Stimulated activated CD4-positive, alpha-beta T cell treated with anti-CD3 and anti-CD28 coated beads, Interleukin-1b, Interleukin-23, amount 100 ng/mL, for 24 hours (primary cell): ENCODE data around the gene ITSN2.

ENCODE experiments used
- DNase-seq, 4 experiments: peaks; one replicate each; pipeline ENCODE4 v3.0.0-alpha.2; 2020; ENCODE audit warnings: low read depth in 4 of 4, low spot score in 1 of 4

Gene ITSN2

DNA sequence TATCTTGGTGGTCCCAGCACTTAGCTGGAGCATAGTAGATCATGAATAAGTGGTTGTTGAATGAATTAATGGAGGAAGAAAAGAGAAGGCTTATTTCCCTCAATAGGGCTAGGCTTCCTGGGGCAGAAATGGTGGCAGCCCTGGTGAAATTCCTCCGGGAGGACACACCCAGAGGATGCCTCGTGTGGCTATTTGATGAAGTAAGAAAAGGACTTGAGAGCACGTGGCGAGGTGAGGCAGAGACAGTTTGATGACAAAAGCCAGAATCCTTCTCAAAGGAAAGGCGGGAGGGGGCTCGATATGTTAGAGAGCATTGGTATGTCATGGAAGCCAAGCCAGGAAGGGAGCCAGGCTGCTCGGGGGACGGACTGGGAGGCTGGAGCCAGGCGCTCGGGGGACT is 170.8 kb downstream of the ITSN2 start:
- no peak for DNase-seq

GRCh38 chr2:24183366-24184069 is 176.8 kb downstream of the ITSN2 start:
- DNase-seq = no peak

DNA sequence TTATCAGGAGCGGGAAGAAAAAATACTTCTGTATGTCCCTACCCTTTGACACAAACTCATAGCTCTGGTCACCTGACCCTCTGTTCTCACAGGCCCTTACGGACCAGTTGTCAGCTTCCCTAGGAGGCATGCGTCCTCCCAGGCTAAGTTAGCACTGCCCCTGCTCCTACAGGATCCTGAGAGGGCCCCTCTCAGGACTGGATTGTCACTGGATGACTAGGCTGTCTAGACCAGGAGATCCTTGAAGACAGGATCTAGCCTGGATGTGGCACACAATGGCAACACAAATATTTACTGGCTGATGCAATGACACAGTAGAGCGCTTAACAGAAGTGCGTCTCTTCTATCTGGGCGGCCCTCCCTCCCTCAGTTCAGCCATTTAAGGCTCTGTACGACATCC is 177.8 kb downstream of the ITSN2 start:
- DNase-seq = no peak

- no peak for DNase-seq
These were observed 178.5 kb downstream of the ITSN2 start for GRCh38 chr2:24181849-24182248.

GRCh38 chr2:24179683-24180082 is 180.7 kb downstream of the ITSN2 start:
- no peak for DNase-seq

DNA sequence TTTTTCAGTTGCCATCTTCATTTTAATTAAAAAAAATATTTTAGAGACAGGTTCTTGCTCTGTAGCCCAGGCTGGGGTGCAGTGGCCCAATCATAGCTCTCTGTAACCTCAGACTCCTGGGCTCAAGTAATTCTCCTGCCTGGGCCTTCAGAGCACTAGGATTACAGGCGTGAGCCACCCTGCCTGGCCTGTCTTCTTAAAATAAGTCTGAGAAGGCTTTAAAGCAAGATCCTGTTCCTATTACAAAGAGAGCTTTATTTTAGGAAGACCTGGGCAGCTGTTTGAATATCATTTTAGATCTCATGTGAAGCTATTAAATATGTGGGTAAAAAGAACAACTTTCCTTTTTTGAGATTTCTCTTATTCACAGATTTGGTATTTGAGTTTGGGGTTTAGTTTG is 184.0 kb downstream of the ITSN2 start:
- DNase-seq = no peak

DNA sequence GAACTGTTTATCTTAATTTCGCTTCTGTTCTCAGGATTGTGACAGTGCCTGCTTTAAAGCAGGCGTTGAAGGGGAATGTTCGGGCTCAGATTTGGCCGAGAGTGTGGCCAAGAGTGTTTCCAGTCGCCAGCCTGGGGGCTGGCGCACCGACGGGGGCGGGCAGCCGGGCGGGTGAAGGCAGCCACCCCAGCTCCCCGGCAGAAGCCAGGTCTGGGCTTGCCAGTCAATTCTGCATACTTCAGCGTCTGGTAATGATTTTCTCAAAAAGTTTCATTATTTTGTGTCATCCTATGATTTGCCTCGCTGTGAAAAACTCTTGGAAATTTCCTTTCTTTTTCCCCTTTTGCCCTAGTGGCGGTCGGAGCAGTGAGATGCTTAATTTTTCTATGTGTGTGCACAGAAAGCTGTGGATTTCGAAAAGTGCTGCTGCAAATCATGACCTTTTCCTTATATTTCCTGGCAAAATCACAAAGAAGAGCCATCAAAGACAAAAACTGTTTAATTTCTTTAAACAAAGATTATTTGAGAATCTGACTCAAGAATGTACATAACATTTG is 184.6 kb downstream of the ITSN2 start:
- no peak for DNase-seq

GRCh38 chr2:24174851-24175277 is 185.5 kb downstream of the ITSN2 start, which contains the start of gene FAM228A:
FAM228A (plus strand) TSS chr2:24175053; CDS start chr2:24175481, 428 bp downstream.
- no peak for DNase-seq

DNA sequence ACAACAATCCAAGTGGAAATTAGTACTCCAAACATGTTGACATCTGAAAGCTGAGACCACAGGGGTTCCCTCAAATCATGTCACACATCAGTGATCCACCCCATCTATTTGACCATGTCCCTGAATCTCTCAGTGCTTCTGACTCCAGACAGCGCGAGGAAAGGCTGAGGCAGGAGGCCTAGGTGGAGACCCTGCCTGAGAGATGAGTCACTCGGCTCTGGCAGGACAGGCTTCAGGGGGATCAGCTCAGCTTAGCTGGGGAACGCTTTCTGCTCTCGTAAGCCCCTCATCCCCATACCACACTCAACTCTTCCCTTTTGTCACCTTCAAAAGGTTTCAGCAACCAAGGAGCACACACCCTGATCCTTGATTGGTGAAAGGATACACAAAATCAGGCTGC is 191.3 kb downstream of the ITSN2 start:
- no peak for DNase-seq

- DNase-seq = peak; percentile 2 to 24 (median 8)
These were observed 195.8 kb downstream of the ITSN2 start for GRCh38 chr2:24164416-24164973.

GRCh38 chr2:24163601-24164000 is 196.7 kb downstream of the ITSN2 start:
- no peak for DNase-seq

DNA sequence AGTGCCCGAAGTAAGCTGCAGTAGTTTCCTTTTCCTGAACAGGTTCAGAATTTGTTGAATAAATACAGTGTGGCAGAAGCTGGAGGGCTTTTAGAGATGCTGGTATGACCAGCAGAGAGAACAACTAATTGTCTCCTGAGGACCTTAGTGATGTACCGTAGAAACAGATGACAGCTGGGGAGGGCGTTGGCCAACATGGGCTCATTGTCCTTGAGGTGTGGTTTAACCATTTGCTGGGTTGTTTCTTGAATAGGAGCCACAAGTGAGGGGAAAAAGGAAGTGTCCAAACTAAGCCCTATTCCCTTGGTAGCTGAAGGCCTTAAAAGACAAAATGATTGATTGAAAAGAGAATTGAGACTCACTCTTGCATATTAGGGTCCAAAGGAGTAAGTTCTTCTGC is 197.2 kb downstream of the ITSN2 start:
- no peak for DNase-seq

- DNase-seq = no peak
These were observed 197.8 kb downstream of the ITSN2 start for GRCh38 chr2:24162494-24162893.

DNA sequence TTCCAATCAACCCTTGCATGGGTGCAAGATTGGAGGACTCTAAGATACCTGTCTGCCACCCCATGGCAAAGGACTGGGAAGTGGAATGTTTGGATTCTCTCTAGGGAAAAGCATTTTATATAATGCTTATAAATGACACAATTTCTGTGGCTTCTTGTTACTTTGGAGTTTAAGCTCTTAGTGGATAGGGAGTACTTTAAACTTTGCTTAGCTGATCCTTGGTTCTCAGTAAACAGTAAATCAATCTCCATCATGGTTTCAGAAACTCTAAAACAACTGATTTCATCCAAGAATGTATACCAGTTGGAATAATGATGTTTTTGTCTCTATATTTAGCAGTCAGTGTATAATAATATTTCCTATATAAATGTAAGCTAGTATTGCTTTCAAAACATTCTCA is 199.6 kb downstream of the ITSN2 start:
- no peak for DNase-seq

- no peak for DNase-seq
These were observed 200.6 kb downstream of the ITSN2 start for GRCh38 chr2:24159708-24160107.

- no peak for DNase-seq
These were observed 202.2 kb downstream of the ITSN2 start for GRCh38 chr2:24158131-24158530.

DNA sequence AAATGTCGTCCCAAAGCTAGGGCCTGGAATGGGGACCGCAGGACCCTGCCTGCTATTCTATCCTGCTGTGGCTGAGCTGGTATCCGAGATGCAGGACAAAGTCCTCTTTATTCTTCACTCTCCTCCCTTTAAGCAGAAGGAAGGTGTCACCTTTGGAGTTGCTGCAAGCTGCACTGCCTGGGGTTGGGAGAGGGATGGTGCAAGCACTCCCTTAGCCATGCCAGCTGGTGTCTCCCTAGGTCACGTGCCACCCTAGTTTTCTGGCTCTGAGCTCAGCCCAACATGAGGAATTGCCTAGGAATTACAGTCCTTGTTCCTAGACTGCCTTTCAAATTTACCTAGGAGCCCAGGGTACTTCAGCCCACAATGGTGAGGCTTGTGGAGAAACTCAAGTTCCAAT is 206.9 kb downstream of the ITSN2 start:
- DNase-seq = no peak
